LNCaP clone FGC (cell line): ENCODE measurements around the gene SRGAP3.
A peak's percentile ranks its signal among the peaks of the same experiment; 100 is the strongest.

ENCODE experiments used
- DNase-seq: peaks from one replicate; pipeline ENCODE4 v3.0.0-alpha.2; 2011; ENCODE audit warnings: low read depth
- H3K4me3 ChIP-seq: 2 replicates; pipeline ENCODE4 v1.5.1; 2011; ENCODE audit warnings: mild to moderate bottlenecking, low read depth, low read length, control low read depth
- TF ChIP-seq, protein P1 (sequence below): IDR thresholded peaks from 2 replicates; pipeline ENCODE4 v1.5.1; 2012; ENCODE audit warnings: mild to moderate bottlenecking; ENCODE audit not compliant: control insufficient read depth, insufficient read depth; ENCODE audit errors: extremely low read depth

SRGAP3 gene

DNA sequence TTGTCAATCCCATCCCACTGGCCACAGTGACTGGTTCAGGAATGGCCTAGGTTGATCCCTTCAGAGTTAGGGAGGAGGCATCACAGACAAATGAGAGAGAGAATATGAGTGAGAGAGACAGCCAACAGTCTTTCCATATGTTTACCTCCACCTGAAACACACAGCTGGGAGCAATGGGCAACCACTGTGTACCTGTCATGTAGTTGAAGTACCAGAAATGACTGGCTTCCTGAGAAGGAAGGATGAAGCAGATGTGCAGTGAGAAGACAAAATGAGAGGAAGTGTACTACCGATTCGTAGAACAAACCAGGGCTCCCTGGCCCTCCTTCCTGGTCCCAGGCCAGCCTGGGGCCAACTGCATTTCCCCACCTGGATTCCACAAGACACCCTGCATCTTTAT is 27.4 kb downstream of the SRGAP3 start:
- H3K4me3 ChIP-seq: no peak overlapping the region
- TF ChIP-seq, protein P1, sequence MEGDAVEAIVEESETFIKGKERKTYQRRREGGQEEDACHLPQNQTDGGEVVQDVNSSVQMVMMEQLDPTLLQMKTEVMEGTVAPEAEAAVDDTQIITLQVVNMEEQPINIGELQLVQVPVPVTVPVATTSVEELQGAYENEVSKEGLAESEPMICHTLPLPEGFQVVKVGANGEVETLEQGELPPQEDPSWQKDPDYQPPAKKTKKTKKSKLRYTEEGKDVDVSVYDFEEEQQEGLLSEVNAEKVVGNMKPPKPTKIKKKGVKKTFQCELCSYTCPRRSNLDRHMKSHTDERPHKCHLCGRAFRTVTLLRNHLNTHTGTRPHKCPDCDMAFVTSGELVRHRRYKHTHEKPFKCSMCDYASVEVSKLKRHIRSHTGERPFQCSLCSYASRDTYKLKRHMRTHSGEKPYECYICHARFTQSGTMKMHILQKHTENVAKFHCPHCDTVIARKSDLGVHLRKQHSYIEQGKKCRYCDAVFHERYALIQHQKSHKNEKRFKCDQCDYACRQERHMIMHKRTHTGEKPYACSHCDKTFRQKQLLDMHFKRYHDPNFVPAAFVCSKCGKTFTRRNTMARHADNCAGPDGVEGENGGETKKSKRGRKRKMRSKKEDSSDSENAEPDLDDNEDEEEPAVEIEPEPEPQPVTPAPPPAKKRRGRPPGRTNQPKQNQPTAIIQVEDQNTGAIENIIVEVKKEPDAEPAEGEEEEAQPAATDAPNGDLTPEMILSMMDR: no peak
- no peak for DNase-seq

DNA sequence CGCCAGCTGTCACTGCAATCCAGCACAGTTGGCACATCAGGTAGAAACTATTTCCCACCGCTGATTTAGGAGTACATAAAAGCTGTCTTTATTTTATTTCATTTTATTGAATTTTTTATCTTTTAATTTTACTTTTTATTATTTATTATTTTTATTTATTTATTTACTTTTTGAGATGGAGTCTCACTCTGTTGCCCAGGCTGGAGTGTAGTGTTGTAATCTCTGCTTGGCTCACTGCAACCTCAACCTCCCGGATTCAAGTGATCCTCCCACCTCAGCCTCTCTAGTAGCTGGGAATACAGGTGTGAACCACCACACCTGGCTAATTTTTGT is 31.0 kb downstream of the SRGAP3 start:
- TF ChIP-seq, protein P1: no peak
- no peak overlapping the region for H3K4me3 ChIP-seq

DNA sequence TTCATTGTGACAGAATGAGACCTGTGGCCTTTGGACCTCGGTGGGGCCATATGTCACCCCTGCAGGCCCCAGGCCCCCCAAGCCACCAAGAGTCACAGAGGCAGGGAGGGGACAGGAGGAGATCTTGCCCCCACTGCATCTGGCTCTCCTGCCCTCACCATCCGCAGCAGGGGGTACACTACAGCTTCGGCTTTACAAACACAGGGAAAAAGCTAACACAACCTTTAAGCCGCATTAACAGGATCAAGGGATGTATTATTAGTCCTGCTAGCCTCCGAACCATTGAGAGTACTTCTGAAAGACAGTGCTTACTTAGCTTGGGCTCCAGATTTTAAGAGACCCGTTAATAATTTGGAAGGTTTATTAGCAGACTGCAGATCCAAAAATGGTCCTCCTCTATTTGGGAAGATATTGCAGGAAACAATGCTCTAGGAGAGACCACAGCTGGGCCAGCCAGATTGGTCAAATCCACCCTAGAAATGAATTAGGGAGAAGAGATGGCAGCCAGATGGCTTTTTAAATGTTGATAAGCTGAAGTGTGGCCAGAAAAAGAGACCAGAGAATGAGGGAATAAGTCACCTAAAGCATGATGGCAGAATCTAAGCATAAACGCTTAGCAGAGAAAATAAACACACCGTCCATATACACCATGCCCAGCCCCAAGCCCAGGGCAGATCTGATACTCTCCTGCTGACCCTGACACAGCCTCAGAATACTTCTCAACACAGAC is 31.5 kb downstream of the SRGAP3 start:
- TF ChIP-seq, protein P1: no peak
- H3K4me3 ChIP-seq: no peak overlapping the region
- no peak for DNase-seq

More for the DNA sequence above, 31.0 kb downstream of the SRGAP3 start:
- no peak for DNase-seq

DNA sequence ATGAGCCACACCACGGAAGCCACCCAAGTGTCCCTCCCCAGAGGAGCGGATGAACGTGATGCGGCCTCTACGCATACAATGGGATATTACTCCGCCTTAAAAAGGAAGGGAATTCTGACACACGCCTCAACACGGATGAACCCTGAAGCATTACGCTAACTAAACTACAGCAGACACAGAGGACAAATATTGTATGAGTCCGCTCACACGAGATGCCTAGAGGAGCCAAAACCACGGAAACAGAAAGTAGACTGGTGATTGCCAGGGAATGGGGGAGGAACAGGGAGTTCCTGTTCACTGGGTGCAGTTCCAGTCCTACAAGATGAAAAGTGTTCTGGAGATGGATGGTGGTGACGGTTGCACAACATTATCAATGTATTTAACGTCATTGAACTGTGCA is 32.7 kb downstream of the SRGAP3 start:
- no peak for DNase-seq
- TF ChIP-seq, protein P1: no peak
- H3K4me3 ChIP-seq: no peak overlapping the region

DNA sequence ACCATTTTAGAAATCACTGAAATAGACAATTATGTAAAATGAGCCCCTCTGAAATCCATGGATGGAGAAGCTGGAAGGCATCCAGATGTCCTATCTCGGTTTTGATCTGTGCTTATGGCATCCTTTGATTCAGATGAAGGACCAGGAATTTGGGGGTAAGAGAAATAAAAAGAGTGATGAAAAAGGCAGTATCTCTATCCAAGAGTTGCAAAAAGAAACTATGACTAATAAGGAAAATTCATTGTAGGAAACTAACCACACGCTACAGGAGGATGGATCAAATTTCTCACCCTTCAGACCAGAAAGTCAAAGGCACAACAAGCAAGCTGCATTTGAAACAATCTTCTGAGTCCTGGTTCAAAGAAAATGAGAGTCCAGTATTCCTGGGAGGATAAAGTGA is 34.8 kb downstream of the SRGAP3 start:
- H3K4me3 ChIP-seq: no peak overlapping the region
- TF ChIP-seq, protein P1: no peak
- DNase-seq: no peak

DNA sequence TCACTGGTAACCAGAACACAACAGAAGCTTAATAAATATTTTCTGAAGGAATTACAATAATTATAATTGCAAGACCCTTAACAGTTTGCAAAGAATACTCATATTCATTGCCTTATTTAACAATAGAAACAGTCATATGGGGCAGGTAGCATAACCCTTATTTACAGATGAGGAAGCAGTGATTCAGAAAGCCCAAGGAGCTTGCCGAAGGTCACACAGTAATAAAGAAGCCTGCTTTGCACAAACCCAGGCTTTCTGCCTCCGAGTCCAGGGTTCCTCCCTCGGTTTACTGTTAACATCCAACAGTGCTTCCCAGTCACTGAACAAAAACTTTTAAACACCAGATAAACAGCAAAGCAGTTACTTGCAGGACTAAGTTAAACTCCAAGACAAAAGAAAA is 35.3 kb downstream of the SRGAP3 start:
- TF ChIP-seq, protein P1: no peak
- DNase-seq: no peak
- no peak overlapping the region for H3K4me3 ChIP-seq

DNA sequence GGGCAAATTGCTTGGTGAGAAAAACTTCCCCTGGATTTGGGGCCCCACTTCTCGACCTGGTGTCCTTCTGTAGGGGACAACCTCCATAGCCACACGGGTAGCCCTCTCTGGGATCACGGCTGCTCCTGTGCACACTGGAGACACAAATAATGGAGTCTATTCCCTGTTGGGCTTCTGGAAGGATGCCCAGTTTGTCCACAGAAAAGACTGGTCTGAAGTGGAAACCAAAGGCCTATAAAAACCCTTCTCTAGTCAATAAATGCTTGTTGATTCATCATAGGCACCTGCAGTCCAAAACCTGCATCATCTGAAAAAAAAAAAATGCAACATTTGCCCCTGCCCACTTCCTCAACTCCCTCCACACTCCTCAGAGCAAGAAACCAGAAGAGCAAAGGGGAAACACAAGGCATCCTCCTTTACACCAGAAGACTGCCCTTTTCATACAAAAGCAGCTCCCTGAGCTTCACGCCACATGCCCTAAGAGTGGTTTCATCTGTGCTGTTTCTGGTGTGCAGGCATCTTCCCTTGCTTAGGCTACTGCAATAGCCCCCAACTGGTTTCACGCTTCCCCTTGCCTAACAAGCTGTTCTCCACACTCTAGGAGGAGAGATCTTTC is 36.3 kb downstream of the SRGAP3 start:
- peak; percentile 18 for DNase-seq
- no peak overlapping the region for H3K4me3 ChIP-seq
- TF ChIP-seq, protein P1: no peak
